ENCODE measurements around the gene SYT13.

- no peak for TF ChIP-seq CTCF (IDR thresholded peaks at IDR 0.05; ENCODE audit: poor library complexity)
- no peak for TF ChIP-seq EZH2 (IDR thresholded peaks at IDR 0.05; ENCODE audit: borderline replicate concordance)
Observed at GRCh38 chr11:45328726-45329125, 42.6 kb upstream of the SYT13 start.
